HepG2 (cell line): ENCODE data around the gene SKIL. TPM values are rescaled to one million over a fixed set of nuclear protein-coding genes. Genes with fewer than 3 reads are reported as not detected.

Source experiments
- KDM3A ChIP-seq: IDR thresholded peaks from 2 replicates; pipeline ENCODE4 v1.6.1; 2018; ENCODE audit warnings: low read depth, missing compliant biosample characterization
- KMT2B ChIP-seq: IDR thresholded peaks from 2 replicates; pipeline ENCODE4 v1.6.1; 2016; ENCODE audit warnings: missing genetic modification reagents, missing compliant biosample characterization
- PPARG ChIP-seq: conservative IDR thresholded peaks from 2 replicates; pipeline ENCODE4 v1.6.1; 2016; ENCODE audit warnings: missing biosample characterization, missing genetic modification reagents
- SETDB1 ChIP-seq: sonication (generic); formaldehyde crosslinking; IDR thresholded peaks from 2 replicates; pipeline ENCODE4 v1.5.1; 2020; ENCODE audit warnings: missing genetic modification reagents, mild to moderate bottlenecking, borderline replicate concordance
- SP1 ChIP-seq, 2 experiments: fragments of 450-650 bp in 1 of 2; sonication (generic) in 1 of 2; formaldehyde crosslinking in 1 of 2; IDR thresholded peaks; 2 replicates each; pipeline versions ENCODE4 v1.4.0 to v1.6.1; 2016 to 2020; ENCODE audit warnings: missing genetic modification reagents in 1 of 2
- SP2 ChIP-seq: sonication (generic); formaldehyde crosslinking; IDR thresholded peaks from 2 replicates; pipeline ENCODE4 v1.5.1; 2020; ENCODE audit warnings: mild to moderate bottlenecking, missing genetic modification reagents
- ZNF564 ChIP-seq: sonication (generic); formaldehyde crosslinking; IDR thresholded peaks from 2 replicates; pipeline ENCODE4 v1.8.1; 2023; ENCODE audit warnings: mild to moderate bottlenecking, missing genetic modification reagents
- polyA plus RNA-seq, 8 experiments: library from polyadenylated mRNA; depleted of rRNA in 3 of 8; stranded (reverse) in 7 of 8; unstranded in 1 of 8; fragments of >200 nt; fragmentation: Illumina TruSeq in 4 of 8; extraction: Trizol in 4 of 8; gene quantifications; 2 replicates each; pipeline versions ENCODE4 v1.2.1 to v1.2.3, GENCODE V29; 2011 to 2016; ENCODE audit warnings: low read depth in 4 of 8, missing spikeins in 1 of 8, mixed read lengths in 1 of 8; ENCODE audit not compliant: insufficient read depth in 1 of 8
- total RNA-seq, 5 experiments: library from RNA; depleted of rRNA; stranded (reverse); fragments of >200 nt; fragmentation: Illumina TruSeq; extraction: Trizol; gene quantifications; 2 replicates each; pipeline ENCODE4 v1.2.3, GENCODE V29; 2016; ENCODE audit warnings: low read depth in 1 of 5
- TF ChIP-seq, protein P1 (sequence below): sonication (generic); formaldehyde crosslinking; conservative IDR thresholded peaks from 2 replicates; pipeline ENCODE4 v1.8.0; 2022; ENCODE audit warnings: mild to moderate bottlenecking, moderate library complexity, missing genetic modification reagents
- TF ChIP-seq, protein P2 (sequence below): sonication (generic); formaldehyde crosslinking; IDR thresholded peaks from 2 replicates; pipeline ENCODE4 v1.5.1; 2020; ENCODE audit warnings: mild to moderate bottlenecking, missing genetic modification reagents

The SKIL gene
- total and polyA plus RNA-seq, 2 of the 13 experiments (the other 11 are each of a cell fraction or from before 2014, with no cell fraction given): 5.2 to 20.7 TPM

DNA sequence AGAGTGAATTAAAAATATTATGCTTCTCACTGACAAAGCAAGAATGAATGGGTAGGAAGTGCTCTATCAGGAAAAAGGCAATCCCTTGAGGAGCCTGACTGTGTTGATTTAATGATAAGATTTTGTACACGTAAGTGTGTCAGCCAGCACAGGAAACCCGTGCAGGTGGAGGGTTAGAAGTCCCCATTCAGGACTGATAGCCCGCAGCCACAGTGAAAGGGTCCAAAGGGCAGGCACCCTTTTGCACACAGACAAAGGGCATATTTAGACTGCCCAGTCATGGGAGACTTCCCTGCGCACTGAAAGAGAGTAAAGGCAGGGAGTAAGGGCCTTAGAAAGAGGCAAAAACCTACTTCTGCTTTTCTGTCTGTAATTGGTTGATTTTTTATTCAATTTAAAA, 26.4 kb upstream of the SKIL start (continued):
- TF ChIP-seq KMT2B: peak; percentile 39; the same call in 1 of the 2 replicates
- no peak for TF ChIP-seq SETDB1 (CRISPR knock-in tag)
- peak; percentile 92 for TF ChIP-seq PPARG (CRISPR knock-in tag)
- peak; percentile 26; the same call in 1 of the 2 replicates for TF ChIP-seq KDM3A (CRISPR knock-in tag)
- no peak for TF ChIP-seq SP1 (IDR thresholded peaks at IDR 0.05)
- peak; percentile 48 for TF ChIP-seq SP1 (CRISPR knock-in tag; IDR thresholded peaks at IDR 0.05)
- TF ChIP-seq ZNF564: peak; percentile 85; the same call in 1 of the 2 replicates
- TF ChIP-seq, protein P1, sequence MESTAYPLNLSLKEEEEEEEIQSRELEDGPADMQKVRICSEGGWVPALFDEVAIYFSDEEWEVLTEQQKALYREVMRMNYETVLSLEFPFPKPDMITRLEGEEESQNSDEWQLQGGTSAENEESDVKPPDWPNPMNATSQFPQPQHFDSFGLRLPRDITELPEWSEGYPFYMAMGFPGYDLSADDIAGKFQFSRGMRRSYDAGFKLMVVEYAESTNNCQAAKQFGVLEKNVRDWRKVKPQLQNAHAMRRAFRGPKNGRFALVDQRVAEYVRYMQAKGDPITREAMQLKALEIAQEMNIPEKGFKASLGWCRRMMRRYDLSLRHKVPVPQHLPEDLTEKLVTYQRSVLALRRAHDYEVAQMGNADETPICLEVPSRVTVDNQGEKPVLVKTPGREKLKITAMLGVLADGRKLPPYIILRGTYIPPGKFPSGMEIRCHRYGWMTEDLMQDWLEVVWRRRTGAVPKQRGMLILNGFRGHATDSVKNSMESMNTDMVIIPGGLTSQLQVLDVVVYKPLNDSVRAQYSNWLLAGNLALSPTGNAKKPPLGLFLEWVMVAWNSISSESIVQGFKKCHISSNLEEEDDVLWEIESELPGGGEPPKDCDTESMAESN (CRISPR knock-in tag): 0 out of 2 replicates have a peak, but pooled peaks have one; percentile 40
- TF ChIP-seq, protein P2, sequence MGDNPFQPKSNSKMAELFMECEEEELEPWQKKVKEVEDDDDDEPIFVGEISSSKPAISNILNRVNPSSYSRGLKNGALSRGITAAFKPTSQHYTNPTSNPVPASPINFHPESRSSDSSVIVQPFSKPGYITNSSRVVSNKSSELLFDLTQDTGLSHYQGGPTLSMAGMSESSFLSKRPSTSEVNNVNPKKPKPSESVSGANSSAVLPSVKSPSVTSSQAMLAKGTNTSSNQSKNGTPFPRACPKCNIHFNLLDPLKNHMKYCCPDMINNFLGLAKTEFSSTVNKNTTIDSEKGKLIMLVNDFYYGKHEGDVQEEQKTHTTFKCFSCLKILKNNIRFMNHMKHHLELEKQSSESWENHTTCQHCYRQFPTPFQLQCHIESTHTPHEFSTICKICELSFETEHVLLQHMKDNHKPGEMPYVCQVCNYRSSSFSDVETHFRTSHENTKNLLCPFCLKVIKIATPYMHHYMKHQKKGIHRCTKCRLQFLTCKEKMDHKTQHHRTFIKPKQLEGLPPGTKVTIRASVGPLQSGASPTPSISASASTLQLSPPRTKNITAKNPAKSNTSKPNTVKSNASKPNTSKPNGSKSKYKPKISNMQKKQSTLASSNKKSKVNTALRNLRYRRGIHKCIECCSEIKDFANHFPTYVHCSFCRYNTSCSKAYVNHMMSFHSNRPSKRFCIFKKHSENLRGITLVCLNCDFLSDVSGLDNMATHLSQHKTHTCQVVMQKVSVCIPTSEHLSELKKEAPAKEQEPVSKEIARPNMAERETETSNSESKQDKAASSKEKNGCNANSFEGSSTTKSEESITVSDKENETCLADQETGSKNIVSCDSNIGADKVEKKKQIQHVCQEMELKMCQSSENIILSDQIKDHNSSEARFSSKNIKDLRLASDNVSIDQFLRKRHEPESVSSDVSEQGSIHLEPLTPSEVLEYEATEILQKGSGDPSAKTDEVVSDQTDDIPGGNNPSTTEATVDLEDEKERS (CRISPR knock-in tag): peak; percentile 85; the same call in 1 of the 2 replicates
- no peak for TF ChIP-seq SP2 (CRISPR knock-in tag)
